Esophagus squamous epithelium (tissue), 4 donors: ENCODE data around the gene NACC1.

Experiments
- POLR2A ChIP-seq, 4 donors: fragments of 450-650 bp; IDR thresholded peaks; one replicate each; pipeline ENCODE4 v1.6.1; 2017; ENCODE audit warnings: antibody characterized with exemption in 4 of 4, mild to moderate bottlenecking in 4 of 4, moderate library complexity in 3 of 4
- TF ChIP-seq, protein P1 (sequence below), 6 experiments: fragments of 450-650 bp in 4 of 6; fragments of 200-600 bp in 2 of 6; sonication (generic) in 2 of 6; IDR thresholded peaks; one replicate each; pipeline ENCODE4 v1.5.1; 2016 to 2019; ENCODE audit warnings: antibody characterized with exemption in 6 of 6, mild to moderate bottlenecking in 4 of 6, moderate library complexity in 4 of 6

DNA sequence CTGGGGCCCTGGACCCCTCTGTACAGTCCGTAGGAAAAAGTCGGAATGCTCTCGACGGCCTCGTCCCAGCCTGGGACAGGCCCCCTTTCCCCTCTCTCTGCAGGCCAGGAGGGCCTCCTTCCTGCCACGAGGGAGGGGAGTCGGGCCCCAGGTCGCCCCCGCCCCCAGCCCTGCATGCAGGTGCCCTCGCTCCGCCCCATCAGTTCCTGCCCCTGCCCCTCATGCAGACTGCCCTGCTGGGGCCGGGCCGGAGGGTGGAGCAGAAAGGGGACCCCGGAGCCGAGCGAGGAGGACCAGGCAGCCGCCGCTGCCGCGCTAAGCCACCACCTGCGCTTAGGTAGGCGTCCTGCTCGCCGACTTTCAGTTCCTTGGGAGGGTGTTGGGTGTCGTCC is 22.7 kb upstream of the NACC1 start:
- TF ChIP-seq, protein P1, sequence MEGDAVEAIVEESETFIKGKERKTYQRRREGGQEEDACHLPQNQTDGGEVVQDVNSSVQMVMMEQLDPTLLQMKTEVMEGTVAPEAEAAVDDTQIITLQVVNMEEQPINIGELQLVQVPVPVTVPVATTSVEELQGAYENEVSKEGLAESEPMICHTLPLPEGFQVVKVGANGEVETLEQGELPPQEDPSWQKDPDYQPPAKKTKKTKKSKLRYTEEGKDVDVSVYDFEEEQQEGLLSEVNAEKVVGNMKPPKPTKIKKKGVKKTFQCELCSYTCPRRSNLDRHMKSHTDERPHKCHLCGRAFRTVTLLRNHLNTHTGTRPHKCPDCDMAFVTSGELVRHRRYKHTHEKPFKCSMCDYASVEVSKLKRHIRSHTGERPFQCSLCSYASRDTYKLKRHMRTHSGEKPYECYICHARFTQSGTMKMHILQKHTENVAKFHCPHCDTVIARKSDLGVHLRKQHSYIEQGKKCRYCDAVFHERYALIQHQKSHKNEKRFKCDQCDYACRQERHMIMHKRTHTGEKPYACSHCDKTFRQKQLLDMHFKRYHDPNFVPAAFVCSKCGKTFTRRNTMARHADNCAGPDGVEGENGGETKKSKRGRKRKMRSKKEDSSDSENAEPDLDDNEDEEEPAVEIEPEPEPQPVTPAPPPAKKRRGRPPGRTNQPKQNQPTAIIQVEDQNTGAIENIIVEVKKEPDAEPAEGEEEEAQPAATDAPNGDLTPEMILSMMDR (IDR thresholded peaks at IDR 0.05) = no peak
- TF ChIP-seq POLR2A (IDR thresholded peaks at IDR 0.05) = no peak
